Left renal pelvis (tissue), 4 donors: ENCODE measurements around the gene ACAA2. TPM values are rescaled to one million over a fixed set of nuclear protein-coding genes. Genes with fewer than 3 reads are reported as not detected.

Experiments
- DNase-seq, 4 donors: peaks; one replicate each; pipeline ENCODE4 v3.0.0-alpha.2; 2013; ENCODE audit warnings: low read depth in 4 of 4, low spot score in 3 of 4
- polyA plus RNA-seq, 4 donors: library from polyadenylated mRNA; unstranded; fragments of 120-200 nt; gene quantifications; one replicate each; pipeline ENCODE4 v1.2.1, GENCODE V29; 2013; ENCODE audit not compliant: insufficient read length in 4 of 4

The ACAA2 gene
- polyA plus RNA-seq, 4 donors, result 71.9 to 291 (median 223) TPM

GRCh38 chr18:49745045-49746014 lies 68.0 kb downstream of the ACAA2 start:
- no peak for DNase-seq

GRCh38 chr18:49744376-49745008 lies 68.8 kb downstream of the ACAA2 start:
- no peak for DNase-seq

- no peak for DNase-seq
Observed at GRCh38 chr18:49743117-49743567, 70.2 kb downstream of the ACAA2 start.

- no peak for DNase-seq
Observed at GRCh38 chr18:49742316-49743116, 70.8 kb downstream of the ACAA2 start.

GRCh38 chr18:49739275-49739674 lies 74.1 kb downstream of the ACAA2 start:
- DNase-seq, result no peak

DNA sequence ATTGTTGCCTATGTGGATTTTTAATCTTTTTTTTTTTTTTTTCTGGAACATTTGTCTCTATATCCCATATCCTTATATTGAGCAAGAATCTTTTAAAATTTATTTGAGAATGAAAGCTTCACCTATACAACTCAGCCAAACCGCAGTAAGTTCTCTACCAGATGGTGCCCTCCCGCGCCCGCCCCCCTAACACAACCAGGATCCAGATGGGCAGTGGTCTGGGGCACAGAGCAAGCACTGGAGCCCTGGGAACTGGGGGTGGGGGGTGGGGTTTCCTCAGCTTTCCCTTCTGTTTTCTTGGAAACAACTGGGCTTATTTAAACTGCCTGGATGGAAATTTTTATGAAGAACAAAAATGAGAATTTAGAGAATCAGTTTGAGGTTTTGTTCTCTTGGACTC lies 74.6 kb downstream of the ACAA2 start:
- DNase-seq, result no peak

GRCh38 chr18:49734836-49735235 lies 78.5 kb downstream of the ACAA2 start:
- no peak for DNase-seq

DNA sequence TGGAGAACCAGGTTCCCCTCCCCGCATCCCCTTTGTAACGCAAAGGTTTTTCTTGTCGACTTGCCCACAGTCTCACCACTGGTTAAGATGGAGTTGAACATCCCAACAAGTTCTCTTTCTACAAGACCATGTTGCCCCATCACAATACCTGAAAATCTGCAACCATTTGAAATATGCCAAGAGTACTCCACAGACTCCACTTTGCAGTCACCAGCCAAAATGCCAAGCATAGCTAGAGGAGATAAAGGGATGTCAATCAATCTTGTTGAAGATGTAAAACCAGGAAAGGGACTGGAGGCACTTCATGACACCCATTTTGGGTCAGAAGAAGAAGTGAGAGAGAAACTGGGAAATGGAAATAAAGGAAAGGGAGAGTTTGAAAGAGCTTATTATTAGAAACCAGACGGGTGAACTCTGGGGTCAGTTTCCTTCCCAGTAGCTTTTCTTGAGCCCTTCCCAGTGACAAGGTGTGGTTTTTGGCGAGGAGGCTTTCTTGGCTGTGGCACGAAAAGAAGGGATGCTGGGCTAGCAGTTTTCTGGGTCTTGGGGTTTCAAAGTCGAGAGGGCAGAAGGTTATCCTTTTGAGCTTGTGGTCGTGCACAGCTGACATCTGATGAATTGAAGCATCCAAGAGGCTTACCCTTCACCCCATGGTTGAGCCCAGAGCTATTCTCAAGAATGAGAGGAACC lies 79.3 kb downstream of the ACAA2 start:
- DNase-seq, result no peak

DNA sequence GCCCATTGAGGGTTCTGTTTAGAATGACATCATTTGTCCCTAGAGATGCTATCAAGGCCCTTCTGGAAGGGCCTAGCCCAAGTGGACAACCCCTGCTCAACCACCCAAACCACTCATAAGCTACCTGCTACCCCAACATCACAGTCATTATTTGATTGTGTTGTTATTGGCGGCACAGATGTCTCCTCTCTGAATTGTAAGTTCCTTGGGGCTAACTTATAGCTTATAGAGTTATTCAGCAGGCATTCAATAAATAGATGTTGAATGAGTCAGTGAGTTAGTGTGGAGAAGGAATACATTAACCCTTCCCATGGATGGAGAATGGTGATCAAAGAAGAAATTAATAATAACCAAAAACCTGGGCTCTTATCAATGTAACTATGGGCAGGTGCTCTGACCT lies 80.0 kb downstream of the ACAA2 start:
- no peak for DNase-seq
